ENCODE measurements around the gene NCF4. TPM values are rescaled to one million over a fixed set of nuclear protein-coding genes. Genes with fewer than 3 reads are reported as not detected.

The NCF4 gene
- total RNA-seq, 1 experiment from 2014 or later = not detected

- H3K4ac ChIP-seq (ENCODE audit: low read depth, low read length) = no peak overlapping the region
- H3K9ac ChIP-seq (ENCODE audit: extremely low read depth, insufficient read length, low read length) = no peak overlapping the region
- no peaks in the 10 kb centered on the region; the same call in 1 of the 2 replicates for H3K27me3 ChIP-seq (ENCODE audit: insufficient read depth, low read length)
- H3K79me1 ChIP-seq (ENCODE audit: insufficient read depth, low read depth, low read length, poor library complexity, severe bottlenecking) = no peaks in the 10 kb centered on the region
- no peak overlapping the region for H3K56ac ChIP-seq (ENCODE audit: insufficient read length, low read depth, low read length)
- no peak overlapping the region for H2BK20ac ChIP-seq (ENCODE audit: low read depth, low read length, poor library complexity, severe bottlenecking)
- no peak overlapping the region for H3K4me2 ChIP-seq (ENCODE audit: insufficient read depth, insufficient read length, low read length)
- no peaks in the 10 kb centered on the region for H3K36me3 Mint-ChIP-seq (ENCODE audit: insufficient read depth in 1 of 3, low read depth in 3 of 3)
- H2AFZ ChIP-seq (ENCODE audit: low read length) = no peak overlapping the region
- no peak overlapping the region for H3K18ac ChIP-seq (ENCODE audit: insufficient read length, low read depth, low read length)
- no peak for TF ChIP-seq CTCF (conservative IDR thresholded peaks at IDR 0.05)
- no peak overlapping the region for H3K27ac ChIP-seq (ENCODE audit: insufficient read length, low read depth, low read length)
- H2AK5ac ChIP-seq (ENCODE audit: insufficient read length, low read length) = no peak overlapping the region
- H3K23ac ChIP-seq (ENCODE audit: insufficient read length, low read depth, low read length) = no peak overlapping the region
- no peaks in the 10 kb centered on the region for H4K20me1 ChIP-seq (ENCODE audit: control insufficient read depth, insufficient read depth, insufficient read length)
- WGBS (ENCODE audit: extremely low coverage, insufficient read length, low lambda C conversion rate) = no CpG with 5 or more reads among the region's 6 CpGs
- no peaks in the 10 kb centered on the region for H3K79me2 ChIP-seq (ENCODE audit: insufficient read depth, low read length)
- H3K14ac ChIP-seq (ENCODE audit: insufficient read depth, low read length) = no peak overlapping the region
- no peaks in the 10 kb centered on the region for H3K9me3 ChIP-seq (ENCODE audit: control insufficient read depth, low read depth, low read length)
- DNase-seq = no peak
- no peak overlapping the region for H4K91ac ChIP-seq (ENCODE audit: insufficient read length, low read depth, low read length)
- peaks cover 4 to 5% of the 10 kb centered on the region in 2 experiments; a peak in 3 of 4 replicates for H3K4me1 Mint-ChIP-seq
- no peak overlapping the region for H3K4me3 Mint-ChIP-seq
- peaks cover 46% of the 10 kb centered on the region for H3K27me3 Mint-ChIP-seq (ENCODE audit: low read depth)
- no peak overlapping the region for H2BK5ac ChIP-seq (ENCODE audit: insufficient read length, low read length)
- no peak overlapping the region for H2BK15ac ChIP-seq (ENCODE audit: low read depth, low read length)
- no peak overlapping the region for H4K5ac ChIP-seq (ENCODE audit: insufficient read length, low read depth, low read length)
- peak overlapping the region in 2 of 3 experiments; percentile 1 to 34; a peak in 1 of 7 replicates for H3K27ac Mint-ChIP-seq
- peaks cover 0 to 2% of the 10 kb centered on the region in 2 experiments; a peak in 1 of 5 replicates for H3K9me3 Mint-ChIP-seq
- H3K23me2 ChIP-seq (ENCODE audit: insufficient read length, low read depth, low read length, poor library complexity, severe bottlenecking) = no peaks in the 10 kb centered on the region
- H2BK120ac ChIP-seq (ENCODE audit: low read depth, low read length, poor library complexity, severe bottlenecking) = no peak overlapping the region
- no peak overlapping the region for H3T11ph ChIP-seq (ENCODE audit: low read length)
- H4K8ac ChIP-seq (replicated peaks; ENCODE audit: insufficient read length, low read depth, low read length) = no peak overlapping the region
- H2BK12ac ChIP-seq (ENCODE audit: insufficient read length, low read depth, low read length) = no peak overlapping the region
- no peaks in the 10 kb centered on the region for H3K4me1 ChIP-seq (ENCODE audit: insufficient read depth, low read length)
Observed at GRCh38 chr22:36860017-36860416, 789 bp upstream of the NCF4 start.
